K562 (cell line): ENCODE measurements around the gene VAMP8. TPM values are rescaled to one million over a fixed set of nuclear protein-coding genes. Genes with fewer than 3 reads are reported as not detected.

Experiments
- ELF1 ChIP-seq: fragments of 200-800 bp; sonication (Bioruptor generic); IDR thresholded peaks from 2 replicates; pipeline ENCODE4 v1.6.1; 2016; ENCODE audit warnings: missing genetic modification characterization, missing compliant biosample characterization
- HDAC3 ChIP-seq: fragments of 450-650 bp; IDR thresholded peaks from 2 replicates; pipeline ENCODE4 v1.6.1; 2018; ENCODE audit warnings: borderline replicate concordance, mild to moderate bottlenecking, moderate library complexity; ENCODE audit not compliant: partially characterized antibody
- KDM4B ChIP-seq, 2 experiments: fragments of 450-650 bp in 1 of 2; sonication (generic) in 1 of 2; IDR thresholded peaks; 2 replicates each; pipeline ENCODE4 v1.6.1; 2016 to 2017; ENCODE audit warnings: borderline replicate concordance in 2 of 2, antibody characterized with exemption in 1 of 2, low read depth in 1 of 2, mild to moderate bottlenecking in 1 of 2
- NR1H2 ChIP-seq: sonication (generic); formaldehyde crosslinking; IDR thresholded peaks from 2 replicates; pipeline ENCODE4 v1.4.0; 2020; ENCODE audit warnings: mild to moderate bottlenecking, missing genetic modification reagents
- RBM14 ChIP-seq: fragments of 200-400 bp; formaldehyde crosslinking; IDR thresholded peaks from 2 replicates; pipeline ENCODE4 v1.6.1; 2018; ENCODE audit warnings: low read depth, mild to moderate bottlenecking, low read length, moderate library complexity, borderline replicate concordance; ENCODE audit not compliant: insufficient read depth
- SIX5 ChIP-seq, 2 experiments: IDR thresholded peaks; 2 replicates each; pipeline ENCODE4 v1.6.1; 2011; ENCODE audit warnings: low read length in 2 of 2, borderline replicate concordance in 1 of 2, low read depth in 1 of 2, mild to moderate bottlenecking in 1 of 2, moderate library complexity in 1 of 2; ENCODE audit not compliant: insufficient read depth in 1 of 2
- SPI1 ChIP-seq: IDR thresholded peaks from 2 replicates; pipeline ENCODE4 v1.6.1; 2011; ENCODE audit warnings: low read depth, low read length, control low read depth, borderline replicate concordance
- TGIF2 ChIP-seq: sonication (generic); formaldehyde crosslinking; IDR thresholded peaks from 2 replicates; pipeline ENCODE4 v1.8.1; 2022; ENCODE audit warnings: mild to moderate bottlenecking, missing genetic modification reagents, moderate library complexity
- THAP12 ChIP-seq: fragments of 250-450 bp; sonication (Bioruptor Pico); IDR thresholded peaks from 2 replicates; pipeline ENCODE4 v1.9.0; 2021; ENCODE audit warnings: mild to moderate bottlenecking, inconsistent platforms
- XRCC4 ChIP-seq: IDR thresholded peaks from one replicate; pipeline ENCODE4 v1.6.1; 2011; ENCODE audit not compliant: insufficient read depth, insufficient read length; ENCODE audit errors: extremely low read depth
- ZBTB5 ChIP-seq: fragments of 450-650 bp; IDR thresholded peaks from 2 replicates; pipeline ENCODE4 v1.6.1; 2017; ENCODE audit warnings: antibody characterized with exemption
- ZBTB7A ChIP-seq: IDR thresholded peaks from 2 replicates; pipeline ENCODE4 v1.6.1; 2011; ENCODE audit warnings: low read depth, mild to moderate bottlenecking, low read length, moderate library complexity, borderline replicate concordance; ENCODE audit not compliant: control insufficient read depth
- ZKSCAN3 ChIP-seq: fragments of 250-450 bp; sonication (Bioruptor Pico); IDR thresholded peaks from 2 replicates; pipeline ENCODE4 v1.4.0; 2020
- ZNF133 ChIP-seq: fragments of 250-450 bp; sonication (Bioruptor Pico); IDR thresholded peaks from 2 replicates; pipeline ENCODE4 v1.4.0; 2020; ENCODE audit warnings: mild to moderate bottlenecking
- ZNF316 ChIP-seq: fragments of 450-650 bp; IDR thresholded peaks from 2 replicates; pipeline ENCODE4 v1.6.1; 2016
- ZNF507 ChIP-seq: conservative IDR thresholded peaks from 2 replicates; pipeline ENCODE4 v1.6.1; 2017; ENCODE audit warnings: missing genetic modification characterization, missing compliant biosample characterization
- polyA plus RNA-seq, 8 experiments: library from polyadenylated mRNA; depleted of rRNA in 4 of 8; stranded (reverse) in 5 of 8; unstranded in 3 of 8; fragments of >200 nt; fragmentation: Nextera tagmentation in 2 of 8; fragmentation: Illumina TruSeq in 1 of 8; extraction: Ambion mirVana in 2 of 8; extraction: Trizol in 1 of 8; gene quantifications; 2 replicates each; pipeline versions ENCODE4 v1.2.1 to v1.2.3, GENCODE V29; 2011 to 2014; ENCODE audit warnings: inconsistent platforms in 1 of 8, missing spikeins in 1 of 8
- total RNA-seq, 7 experiments: library from RNA; depleted of rRNA in 6 of 7; stranded (reverse); fragments of >200 nt in 6 of 7; fragmentation: Illumina TruSeq in 2 of 7; extraction: Trizol in 2 of 7; gene quantifications; 2 replicates each; pipeline versions ENCODE4 v1.2.1 to v1.2.3, GENCODE V29; 2011 to 2021; ENCODE audit warnings: low replicate concordance in 1 of 7
- TF ChIP-seq, protein P1 (sequence below): fragments of 450-650 bp; IDR thresholded peaks from 2 replicates; pipeline ENCODE4 v1.6.1; 2018; ENCODE audit not compliant: partially characterized antibody

The VAMP8 gene
- total and polyA plus RNA-seq, 9 of the 15 experiments (the other 6 are each of a cell fraction or from before 2014, with no cell fraction given), result 107 to 571 (median 248) TPM

DNA sequence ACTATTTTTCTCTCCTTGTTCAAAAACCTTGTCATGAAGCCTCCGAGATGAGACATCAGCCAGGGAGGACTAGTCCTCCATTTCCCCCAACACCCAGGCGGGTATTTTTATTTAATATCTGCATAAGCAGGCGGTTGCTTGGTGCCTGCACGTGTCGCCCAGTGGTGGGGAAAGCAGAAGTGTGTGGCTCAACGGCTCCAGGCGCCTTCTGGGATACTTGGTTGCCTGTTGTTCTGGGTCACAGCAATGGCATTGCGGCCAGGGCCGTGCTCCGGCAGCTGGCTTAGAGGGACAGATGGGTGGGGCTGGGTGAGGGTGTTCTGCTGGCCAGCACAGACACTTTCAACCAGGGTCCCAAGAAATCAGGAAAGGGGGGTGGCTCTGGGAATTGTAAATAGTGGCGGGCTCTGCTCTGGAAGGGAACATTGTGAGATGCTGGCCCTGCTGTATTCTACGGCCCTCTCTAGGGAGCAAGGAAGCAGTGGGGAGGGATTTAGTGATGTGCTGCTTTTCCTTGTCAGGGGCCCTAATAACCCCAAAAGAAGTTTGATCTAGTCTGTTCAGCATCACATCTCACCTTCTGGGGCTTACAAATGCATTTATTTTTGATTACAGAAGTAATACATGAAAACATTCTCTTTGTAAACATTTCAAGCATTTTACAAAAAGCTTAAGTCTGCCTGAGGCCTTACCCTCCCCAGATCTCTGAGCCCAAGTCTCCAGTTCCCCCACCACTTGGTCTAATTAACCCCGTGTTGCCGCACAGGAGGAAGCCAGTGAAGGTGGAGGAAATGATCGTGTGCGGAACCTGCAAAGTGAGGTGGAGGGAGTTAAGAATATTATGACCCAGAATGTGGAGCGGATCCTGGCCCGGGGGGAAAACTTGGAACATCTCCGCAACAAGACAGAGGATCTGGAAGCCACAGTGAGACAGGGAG lies 1.1 kb downstream of the VAMP8 start (continued):
- TF ChIP-seq THAP12 (no peak), ZNF316 (no peak), NR1H2 (CRISPR knock-in tag) (0 out of 2 replicates have a peak, but pooled peaks have one; percentile 57), ZNF507 (tag) (no peak), KDM4B (IDR thresholded peaks at IDR 0.05; ENCODE audit: borderline replicate concordance in 2 of 2, low read depth in 1 of 2) (no peak), SPI1 (peak; percentile 88), ELF1 (peak; percentile 4; the same call in 1 of the 2 replicates), ZKSCAN3 (CRISPR knock-in tag) (no peak), XRCC4 (no peak), SIX5 (IDR thresholded peaks at IDR 0.05; ENCODE audit: borderline replicate concordance in 1 of 2, insufficient read depth in 1 of 2, low read depth in 1 of 2, low read length in 2 of 2) (no peak), TGIF2 (no peak), HDAC3 (no peak), ZNF133 (CRISPR knock-in tag) (no peak), RBM14 (no peak), ZBTB7A (peak; percentile 10; the same call in 1 of the 2 replicates), ZBTB5 (no peak)
- TF ChIP-seq, protein P1, sequence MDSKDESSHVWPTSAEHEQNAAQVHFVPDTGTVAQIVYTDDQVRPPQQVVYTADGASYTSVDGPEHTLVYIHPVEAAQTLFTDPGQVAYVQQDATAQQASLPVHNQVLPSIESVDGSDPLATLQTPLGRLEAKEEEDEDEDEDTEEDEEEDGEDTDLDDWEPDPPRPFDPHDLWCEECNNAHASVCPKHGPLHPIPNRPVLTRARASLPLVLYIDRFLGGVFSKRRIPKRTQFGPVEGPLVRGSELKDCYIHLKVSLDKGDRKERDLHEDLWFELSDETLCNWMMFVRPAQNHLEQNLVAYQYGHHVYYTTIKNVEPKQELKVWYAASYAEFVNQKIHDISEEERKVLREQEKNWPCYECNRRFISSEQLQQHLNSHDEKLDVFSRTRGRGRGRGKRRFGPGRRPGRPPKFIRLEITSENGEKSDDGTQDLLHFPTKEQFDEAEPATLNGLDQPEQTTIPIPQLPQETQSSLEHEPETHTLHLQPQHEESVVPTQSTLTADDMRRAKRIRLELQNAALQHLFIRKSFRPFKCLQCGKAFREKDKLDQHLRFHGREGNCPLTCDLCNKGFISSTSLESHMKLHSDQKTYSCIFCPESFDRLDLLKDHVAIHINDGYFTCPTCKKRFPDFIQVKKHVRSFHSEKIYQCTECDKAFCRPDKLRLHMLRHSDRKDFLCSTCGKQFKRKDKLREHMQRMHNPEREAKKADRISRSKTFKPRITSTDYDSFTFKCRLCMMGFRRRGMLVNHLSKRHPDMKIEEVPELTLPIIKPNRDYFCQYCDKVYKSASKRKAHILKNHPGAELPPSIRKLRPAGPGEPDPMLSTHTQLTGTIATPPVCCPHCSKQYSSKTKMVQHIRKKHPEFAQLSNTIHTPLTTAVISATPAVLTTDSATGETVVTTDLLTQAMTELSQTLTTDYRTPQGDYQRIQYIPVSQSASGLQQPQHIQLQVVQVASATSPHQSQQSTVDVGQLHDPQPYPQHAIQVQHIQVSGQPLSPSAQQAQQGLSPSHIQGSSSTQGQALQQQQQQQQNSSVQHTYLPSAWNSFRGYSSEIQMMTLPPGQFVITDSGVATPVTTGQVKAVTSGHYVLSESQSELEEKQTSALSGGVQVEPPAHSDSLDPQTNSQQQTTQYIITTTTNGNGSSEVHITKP, result no peak
